ENCODE results near the gene AJAP1. TPM values are rescaled to one million over a fixed set of nuclear protein-coding genes. Genes with fewer than 3 reads are reported as not detected.

The AJAP1 gene
- total and polyA plus RNA-seq, 4 donors: 12.3 to 28.7 (median 26.4) TPM

DNA sequence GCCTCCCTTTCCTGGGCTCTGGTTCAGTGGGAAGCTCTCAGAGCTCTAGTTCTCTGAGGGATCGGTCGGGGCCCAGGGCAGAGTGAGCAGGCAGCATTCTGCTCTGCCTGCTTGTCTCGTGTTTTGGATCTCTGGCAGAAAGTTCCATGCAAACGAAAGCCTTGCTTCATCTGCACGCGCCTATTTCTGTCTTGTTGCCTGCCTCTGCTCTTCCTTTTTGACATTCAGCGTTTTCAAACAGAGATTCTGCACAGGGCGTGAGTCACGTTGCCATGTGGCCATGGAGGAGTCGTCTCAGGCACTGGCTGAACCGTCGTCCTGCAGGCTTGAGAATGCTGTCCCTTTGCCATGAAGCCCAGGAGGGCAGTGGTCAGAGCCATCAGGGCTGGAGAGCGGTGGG is 20.3 kb downstream of the AJAP1 start:
- peak in 1 of 6 donors; percentile 49 for DNase-seq (ENCODE audit: low read depth in 4 of 6, low spot score in 6 of 6)
- H3K9me3 ChIP-seq (ENCODE audit: control insufficient read depth, insufficient read depth, low read length): no peaks in the 10 kb centered on the region
- H3K4me1 ChIP-seq (ENCODE audit: control insufficient read depth, insufficient read depth, low read length): peaks cover 17% of the 10 kb centered on the region
- H3K36me3 ChIP-seq (ENCODE audit: control insufficient read depth, insufficient read depth, low read length): peaks cover 12% of the 10 kb centered on the region
- 87% methylated on average over 12 of the region's 13 CpGs for WGBS (ENCODE audit: insufficient coverage)
- H3K4me3 ChIP-seq (ENCODE audit: low read depth, low read length): no peak overlapping the region
- no peak overlapping the region for H3K27ac ChIP-seq (ENCODE audit: low read depth, low read length)
- H3K27me3 ChIP-seq (ENCODE audit: control insufficient read depth, insufficient read depth, low read length): no peaks in the 10 kb centered on the region

DNA sequence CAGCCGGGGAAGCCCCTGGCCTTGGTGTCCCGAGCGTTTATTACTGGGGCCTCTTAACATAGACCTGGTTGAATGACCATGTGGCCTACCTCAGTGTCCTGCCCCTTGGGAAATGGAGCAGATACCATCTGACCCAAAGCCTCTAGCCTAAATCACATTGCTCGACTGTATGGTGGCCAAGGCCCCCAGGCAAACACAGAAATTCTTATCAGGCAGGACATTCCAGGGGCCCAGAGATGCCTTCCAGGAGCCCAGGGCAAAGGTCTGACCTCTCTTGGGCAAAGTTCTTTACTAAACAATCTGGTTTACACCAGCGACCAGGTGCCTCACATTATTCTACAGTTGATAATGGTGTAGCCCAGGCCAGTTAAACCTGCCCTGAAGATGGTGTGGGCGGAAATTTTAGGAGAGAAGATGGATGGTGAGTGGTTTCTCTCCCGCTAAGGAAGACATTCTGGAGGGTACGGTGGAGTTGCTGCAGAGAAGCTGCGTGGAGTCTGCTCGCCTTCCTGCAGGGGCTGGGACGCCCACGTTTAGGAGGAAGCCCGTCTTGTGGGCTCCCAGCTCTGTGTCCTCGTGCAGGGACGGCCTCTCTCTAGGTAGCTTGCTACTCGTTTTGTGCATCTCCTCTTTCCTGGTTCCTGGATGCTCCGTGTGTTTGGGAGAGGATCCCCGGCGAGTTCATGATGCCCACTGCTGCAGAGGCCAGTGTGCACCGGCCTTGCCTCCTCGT is 21.2 kb downstream of the AJAP1 start:
- Histone ChIP-seq H3K27ac (ENCODE audit: low read depth, low read length) (no peak overlapping the region), H3K4me1 (ENCODE audit: control insufficient read depth, insufficient read depth, low read length) (peaks cover 17% of the 10 kb centered on the region)

DNA sequence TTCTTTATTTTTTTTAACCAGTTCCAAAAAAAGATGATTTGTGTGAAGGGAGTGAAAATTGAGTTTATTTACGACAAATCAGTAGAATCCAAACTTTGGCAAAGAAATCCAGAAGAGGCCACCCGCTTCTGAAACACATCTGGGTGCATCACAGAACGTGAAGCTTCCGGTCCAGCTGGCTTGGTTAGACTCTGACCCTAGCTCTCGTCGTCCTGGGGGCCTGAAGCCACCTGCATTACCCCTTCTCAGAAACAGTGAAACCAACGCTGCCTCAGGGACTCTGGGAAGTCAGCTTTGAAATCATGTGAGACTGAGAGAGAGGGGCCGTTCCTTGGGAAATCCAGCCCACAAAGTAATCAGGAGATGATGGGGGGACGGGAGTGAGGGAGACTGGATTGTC is 21.8 kb downstream of the AJAP1 start:
- H3K4me3 ChIP-seq (ENCODE audit: low read depth, low read length): no peak overlapping the region
- peaks cover 12% of the 10 kb centered on the region for H3K36me3 ChIP-seq (ENCODE audit: control insufficient read depth, insufficient read depth, low read length)
- WGBS (ENCODE audit: insufficient coverage): 84% methylated on average over 5 of the region's 9 CpGs
- no peak overlapping the region for H3K27ac ChIP-seq (ENCODE audit: low read depth, low read length)
- DNase-seq (ENCODE audit: low read depth in 4 of 6, low spot score in 6 of 6): no peak
- H3K9me3 ChIP-seq (ENCODE audit: control insufficient read depth, insufficient read depth, low read length): no peaks in the 10 kb centered on the region
- no peaks in the 10 kb centered on the region for H3K27me3 ChIP-seq (ENCODE audit: control insufficient read depth, insufficient read depth, low read length)
- H3K4me1 ChIP-seq (ENCODE audit: control insufficient read depth, insufficient read depth, low read length): peaks cover 21% of the 10 kb centered on the region

More for the DNA sequence above, 21.2 kb downstream of the AJAP1 start:
- Histone ChIP-seq H3K9me3 (ENCODE audit: control insufficient read depth, insufficient read depth, low read length) (no peaks in the 10 kb centered on the region), H3K4me3 (ENCODE audit: low read depth, low read length) (no peak overlapping the region), H3K36me3 (ENCODE audit: control insufficient read depth, insufficient read depth, low read length) (peaks cover 12% of the 10 kb centered on the region), H3K27me3 (ENCODE audit: control insufficient read depth, insufficient read depth, low read length) (no peaks in the 10 kb centered on the region)
- DNase-seq (ENCODE audit: low read depth in 4 of 6, low spot score in 6 of 6): no peak
- WGBS (ENCODE audit: insufficient coverage): 84% methylated on average over 19 of the region's 21 CpGs

DNA sequence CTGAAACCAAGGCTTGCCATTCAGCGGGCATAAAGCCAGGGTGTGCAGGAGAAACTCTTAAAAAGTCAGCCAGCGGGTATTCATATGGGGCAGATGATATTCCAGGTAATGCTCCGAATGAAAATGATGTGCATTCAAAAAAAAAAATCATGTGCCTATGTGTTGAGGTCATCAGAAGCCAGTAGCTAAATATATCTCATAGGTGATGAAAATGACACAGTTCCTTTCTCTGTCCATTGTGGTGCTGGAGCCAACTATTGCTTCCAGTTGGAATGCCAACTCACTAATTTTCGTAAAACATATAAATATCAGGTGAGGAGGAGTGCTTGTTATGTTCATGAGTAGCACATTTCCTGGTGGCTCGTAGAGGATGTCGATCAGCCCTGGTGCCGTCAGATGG is 23.2 kb downstream of the AJAP1 start:
- Histone ChIP-seq H3K4me3 (ENCODE audit: low read depth, low read length) (no peak overlapping the region), H3K27ac (ENCODE audit: low read depth, low read length) (no peak overlapping the region), H3K9me3 (ENCODE audit: control insufficient read depth, insufficient read depth, low read length) (no peaks in the 10 kb centered on the region), H3K27me3 (ENCODE audit: control insufficient read depth, insufficient read depth, low read length) (no peaks in the 10 kb centered on the region), H3K36me3 (ENCODE audit: control insufficient read depth, insufficient read depth, low read length) (peaks cover 12% of the 10 kb centered on the region), H3K4me1 (ENCODE audit: control insufficient read depth, insufficient read depth, low read length) (peaks cover 25% of the 10 kb centered on the region)
- no peak for DNase-seq (ENCODE audit: low read depth in 4 of 6, low spot score in 6 of 6)
- 81% methylated on average over 6 of the region's 7 CpGs for WGBS (ENCODE audit: insufficient coverage)

DNA sequence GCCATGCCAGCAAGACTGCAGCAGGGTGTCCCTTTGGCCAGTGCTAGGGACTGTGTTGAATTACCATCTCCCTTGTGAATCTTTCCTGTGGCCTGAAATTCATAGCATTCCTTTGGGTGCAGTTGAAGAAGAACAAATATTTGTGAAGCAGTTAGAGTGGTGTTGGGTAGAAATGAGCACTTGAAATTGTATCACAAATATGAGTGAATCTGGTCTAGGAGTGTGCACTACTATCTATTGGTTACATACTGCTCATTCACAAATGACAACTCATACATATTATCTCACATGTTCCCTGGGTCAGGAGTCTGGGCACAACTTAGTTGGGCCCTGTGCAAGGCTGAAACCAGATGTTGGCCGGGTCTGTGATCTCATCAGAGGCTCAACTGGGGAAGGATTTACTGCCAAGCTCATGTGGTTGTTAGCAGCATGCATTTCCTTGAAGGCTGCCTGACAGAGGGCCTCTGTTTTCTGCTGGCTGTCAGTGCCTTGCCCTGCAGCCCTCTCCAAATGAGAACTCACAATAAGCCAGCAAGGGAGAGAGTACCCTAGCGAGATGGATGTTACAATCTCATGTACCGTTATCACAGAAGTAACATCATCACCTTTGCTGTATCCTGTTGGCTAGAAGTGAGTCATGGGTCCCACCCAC is 23.8 kb downstream of the AJAP1 start:
- peaks cover 26% of the 10 kb centered on the region for H3K4me1 ChIP-seq (ENCODE audit: control insufficient read depth, insufficient read depth, low read length)

DNA sequence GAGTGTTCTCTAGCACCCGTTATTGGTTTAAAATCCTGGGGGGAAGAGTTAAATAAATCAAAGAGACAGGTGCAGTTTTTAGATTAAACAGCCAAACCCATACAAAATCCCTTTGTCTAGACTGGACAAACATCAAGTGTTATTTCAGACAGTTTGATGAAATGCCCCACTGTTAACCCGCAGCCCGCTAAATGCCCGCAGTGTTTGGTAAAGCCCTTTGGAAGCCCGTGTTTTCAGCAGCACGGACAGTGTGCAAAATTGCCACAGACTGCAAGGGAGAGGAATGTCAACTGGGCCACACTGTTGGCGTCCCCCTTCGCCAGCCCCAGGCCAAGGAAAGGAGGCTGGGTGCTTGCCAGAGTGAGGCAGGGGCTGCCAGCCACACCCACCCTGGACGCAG is 26.6 kb downstream of the AJAP1 start:
- Histone ChIP-seq H3K9me3 (ENCODE audit: control insufficient read depth, insufficient read depth, low read length) (no peaks in the 10 kb centered on the region), H3K36me3 (ENCODE audit: control insufficient read depth, insufficient read depth, low read length) (peaks cover under 1% of the 10 kb centered on the region), H3K27me3 (ENCODE audit: control insufficient read depth, insufficient read depth, low read length) (no peaks in the 10 kb centered on the region), H3K4me1 (ENCODE audit: control insufficient read depth, insufficient read depth, low read length) (peaks cover 48% of the 10 kb centered on the region), H3K4me3 (ENCODE audit: low read depth, low read length) (no peak overlapping the region), H3K27ac (ENCODE audit: low read depth, low read length) (peak overlapping the region; percentile 34)
- peak in 2 of 6 donors; percentile 61 to 71 for DNase-seq (ENCODE audit: low read depth in 4 of 6, low spot score in 6 of 6)
- 22% methylated on average over 8 of the region's 9 CpGs for WGBS (ENCODE audit: insufficient coverage)

More for the DNA sequence above, 23.8 kb downstream of the AJAP1 start:
- H3K27me3 ChIP-seq (ENCODE audit: control insufficient read depth, insufficient read depth, low read length): no peaks in the 10 kb centered on the region
- no peaks in the 10 kb centered on the region for H3K9me3 ChIP-seq (ENCODE audit: control insufficient read depth, insufficient read depth, low read length)
- no peak for DNase-seq (ENCODE audit: low read depth in 4 of 6, low spot score in 6 of 6)
- H3K36me3 ChIP-seq (ENCODE audit: control insufficient read depth, insufficient read depth, low read length): peaks cover 12% of the 10 kb centered on the region
- 71% methylated on average over 1 of the region's 3 CpGs for WGBS (ENCODE audit: insufficient coverage)
- no peak overlapping the region for H3K27ac ChIP-seq (ENCODE audit: low read depth, low read length)
- no peak overlapping the region for H3K4me3 ChIP-seq (ENCODE audit: low read depth, low read length)

DNA sequence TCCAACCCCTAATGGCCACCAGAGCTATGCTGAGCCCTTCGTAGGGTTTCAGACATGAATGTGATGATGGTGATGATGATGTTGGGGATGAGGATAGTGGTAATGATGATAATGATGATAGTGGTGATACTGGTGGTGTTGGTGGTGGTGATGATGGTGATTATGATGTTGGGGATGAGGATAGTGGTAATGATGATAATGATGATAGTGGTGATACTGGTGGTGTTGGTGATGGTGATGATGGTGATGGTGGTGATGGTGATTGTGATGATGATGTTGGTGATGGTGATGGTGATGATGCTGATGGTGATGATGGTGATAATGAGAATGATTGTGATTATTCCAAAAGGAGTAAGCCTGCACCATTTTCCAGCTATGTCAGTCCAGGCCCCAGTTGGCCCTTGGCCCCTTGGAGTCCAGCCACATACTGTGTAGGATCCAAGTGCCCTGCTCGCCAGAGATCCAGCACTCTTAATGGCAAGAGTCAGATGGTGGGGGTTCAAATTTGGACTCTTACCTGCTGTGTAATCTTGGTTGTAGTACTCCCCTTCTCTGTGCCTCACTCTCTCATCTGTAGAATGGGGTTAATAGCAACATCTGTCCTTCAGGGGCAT is 28.3 kb downstream of the AJAP1 start:
- WGBS (ENCODE audit: insufficient coverage): 80% methylated on average over 2 of the region's 2 CpGs
- Histone ChIP-seq H3K4me1 (ENCODE audit: control insufficient read depth, insufficient read depth, low read length) (peaks cover 55% of the 10 kb centered on the region), H3K36me3 (ENCODE audit: control insufficient read depth, insufficient read depth, low read length) (no peaks in the 10 kb centered on the region), H3K4me3 (ENCODE audit: low read depth, low read length) (no peak overlapping the region), H3K27me3 (ENCODE audit: control insufficient read depth, insufficient read depth, low read length) (no peaks in the 10 kb centered on the region), H3K9me3 (ENCODE audit: control insufficient read depth, insufficient read depth, low read length) (no peaks in the 10 kb centered on the region), H3K27ac (ENCODE audit: low read depth, low read length) (no peak overlapping the region)
- no peak for DNase-seq (ENCODE audit: low read depth in 4 of 6, low spot score in 6 of 6)

DNA sequence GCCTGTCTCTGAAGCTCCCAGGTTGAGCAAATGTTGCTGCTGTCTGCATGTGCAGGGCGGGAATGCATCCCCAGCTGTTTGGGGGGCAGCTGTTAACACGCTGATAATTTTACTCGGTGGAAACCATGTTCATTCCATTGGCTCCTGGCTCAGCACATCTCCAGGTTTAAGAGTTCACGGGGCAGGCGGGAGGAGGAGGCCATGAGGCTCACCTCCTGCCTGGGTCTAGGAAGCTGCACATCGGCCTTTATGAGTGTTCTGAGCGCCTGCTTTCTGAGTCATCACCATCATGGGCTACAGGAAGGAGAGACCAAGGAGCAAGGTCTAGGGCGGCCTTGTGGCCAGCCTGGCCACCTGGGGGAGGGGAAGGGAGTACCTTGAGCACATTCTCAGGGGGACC is 29.7 kb downstream of the AJAP1 start:
- Histone ChIP-seq H3K9me3 (ENCODE audit: control insufficient read depth, insufficient read depth, low read length) (no peaks in the 10 kb centered on the region), H3K4me3 (ENCODE audit: low read depth, low read length) (no peak overlapping the region), H3K36me3 (ENCODE audit: control insufficient read depth, insufficient read depth, low read length) (peaks cover 3% of the 10 kb centered on the region), H3K27ac (ENCODE audit: low read depth, low read length) (no peak overlapping the region), H3K4me1 (ENCODE audit: control insufficient read depth, insufficient read depth, low read length) (peaks cover 66% of the 10 kb centered on the region), H3K27me3 (ENCODE audit: control insufficient read depth, insufficient read depth, low read length) (no peaks in the 10 kb centered on the region)
- DNase-seq (ENCODE audit: low read depth in 4 of 6, low spot score in 6 of 6): peak in 1 of 6 donors; percentile 68
- 87% methylated on average over 7 of the region's 8 CpGs for WGBS (ENCODE audit: insufficient coverage)

DNA sequence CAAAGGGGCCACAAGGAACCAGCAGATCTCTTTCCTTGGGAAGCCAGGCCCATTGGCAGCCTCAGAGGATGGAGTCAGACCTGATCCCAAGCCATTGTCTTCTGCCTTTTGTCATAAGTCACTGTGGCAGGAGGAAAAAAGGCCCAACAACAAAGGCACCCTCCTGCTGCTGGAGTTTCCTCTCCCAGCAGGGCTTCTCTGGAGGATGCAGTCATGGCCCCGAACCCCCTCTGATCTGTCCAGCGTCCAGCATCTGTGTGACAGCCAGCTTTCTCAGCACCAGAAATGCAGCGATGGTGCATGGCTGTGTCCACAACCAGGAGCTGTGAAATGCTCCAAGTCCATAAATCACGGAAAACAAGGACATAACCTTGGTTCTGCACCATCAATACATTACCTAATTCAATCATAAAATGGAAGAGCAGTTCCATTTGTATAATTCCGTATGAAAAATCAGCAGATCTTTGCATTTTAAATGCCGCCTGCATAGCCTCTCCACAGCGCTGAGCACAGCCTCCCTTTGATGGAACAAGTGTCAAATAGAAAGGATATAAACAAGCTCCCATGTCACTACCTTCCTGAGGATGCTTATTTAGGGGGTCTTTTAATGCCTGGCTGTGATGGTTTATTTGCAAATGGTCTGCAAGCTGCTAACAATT is 30.6 kb downstream of the AJAP1 start:
- 2% methylated on average over 3 of the region's 7 CpGs for WGBS (ENCODE audit: insufficient coverage)
- Histone ChIP-seq H3K27me3 (ENCODE audit: control insufficient read depth, insufficient read depth, low read length) (no peaks in the 10 kb centered on the region), H3K27ac (ENCODE audit: low read depth, low read length) (no peak overlapping the region), H3K9me3 (ENCODE audit: control insufficient read depth, insufficient read depth, low read length) (no peaks in the 10 kb centered on the region), H3K4me3 (ENCODE audit: low read depth, low read length) (no peak overlapping the region), H3K36me3 (ENCODE audit: control insufficient read depth, insufficient read depth, low read length) (peaks cover 10% of the 10 kb centered on the region), H3K4me1 (ENCODE audit: control insufficient read depth, insufficient read depth, low read length) (peaks cover 74% of the 10 kb centered on the region)
- DNase-seq (ENCODE audit: low read depth in 4 of 6, low spot score in 6 of 6): peak in 2 of 6 donors; percentile 38 to 82
